CD4-positive, alpha-beta T cell (primary cell): ENCODE data around the gene ABLIM2. TPM values are rescaled to one million over a fixed set of nuclear protein-coding genes. Genes with fewer than 3 reads are reported as not detected.

Experiments used
- ATAC-seq: fragments of 200-7000 bp; cut with Tn5 transposase; one replicate; pipeline ENCODE4 v1.10.0; 2022; ENCODE audit warnings: mild to moderate bottlenecking; ENCODE audit not compliant: poor library complexity
- CTCF ChIA-PET: fragments of 350-600 bp; sonication (Branson Sonifier 250); formaldehyde crosslinking; loops from one replicate; lab custom pipeline; 2021; ENCODE audit warnings: antibody characterized with exemption, inconsistent platforms; lab: Charles Lee
- POLR2A ChIA-PET: fragments of 350-600 bp; sonication (Branson Sonifier 250); formaldehyde crosslinking; loops from one replicate; lab custom pipeline; 2021; ENCODE audit warnings: antibody characterized with exemption, inconsistent platforms; lab: Charles Lee
- DNase-seq, 14 experiments: peaks; one replicate each; pipeline ENCODE4 v3.0.0-alpha.2; 2013 to 2020; ENCODE audit warnings: mixed read lengths in 2 of 14
- H3K27ac ChIP-seq, 2 donors: one replicate each; pipeline versions ENCODE4 v1.5.1 to v1.7.0; 2013; ENCODE audit warnings: low read length in 2 of 2, low read depth in 1 of 2, mild to moderate bottlenecking in 1 of 2
- H3K27me3 ChIP-seq, 2 experiments: 1 replicate in 1 of 2; 2 replicates in 1 of 2; pipeline versions ENCODE4 v1.6.1 to v1.7.0; 2013; ENCODE audit warnings: low read length in 2 of 2, control low read depth in 1 of 2, mild to moderate bottlenecking in 1 of 2, moderate library complexity in 1 of 2; ENCODE audit not compliant: insufficient read depth in 2 of 2, control insufficient read depth in 1 of 2
- H3K36me3 ChIP-seq: one replicate; pipeline ENCODE4 v1.6.1; 2013; ENCODE audit warnings: low read length, control low read depth; ENCODE audit not compliant: insufficient read depth
- H3K4me1 ChIP-seq: one replicate; pipeline ENCODE4 v1.6.1; 2013; ENCODE audit warnings: low read length, control low read depth; ENCODE audit not compliant: insufficient read depth
- H3K4me3 ChIP-seq: one replicate; pipeline ENCODE4 v1.5.1; 2013; ENCODE audit warnings: mild to moderate bottlenecking, low read length, moderate library complexity
- H3K9me3 ChIP-seq, 2 experiments: 1 replicate in 1 of 2; 2 replicates in 1 of 2; pipeline versions ENCODE4 v1.6.1 to v1.7.0; 2013; ENCODE audit warnings: low read length in 2 of 2, mild to moderate bottlenecking in 2 of 2, control low read depth in 1 of 2, moderate library complexity in 1 of 2; ENCODE audit not compliant: control insufficient read depth in 1 of 2, insufficient read depth in 1 of 2
- H3K27ac Mint-ChIP-seq: one replicate; pipeline ENCODE4 v1.8.0; 2020; ENCODE audit warnings: mixed read lengths
- H3K27me3 Mint-ChIP-seq: one replicate; pipeline ENCODE4 v1.8.0; 2021; ENCODE audit warnings: mixed read lengths
- H3K36me3 Mint-ChIP-seq: one replicate; pipeline ENCODE4 v1.8.0; 2021; ENCODE audit warnings: low read depth, mixed read lengths
- H3K4me1 Mint-ChIP-seq: one replicate; pipeline ENCODE4 v1.8.0; 2021; ENCODE audit warnings: low read depth, mixed read lengths
- H3K4me3 Mint-ChIP-seq: one replicate; pipeline ENCODE4 v1.8.0; 2020; ENCODE audit warnings: mild to moderate bottlenecking, mixed read lengths
- H3K9me3 Mint-ChIP-seq: one replicate; pipeline ENCODE4 v1.8.0; 2020; ENCODE audit warnings: mixed read lengths
- CTCF ChIP-seq: fragments of 200-600 bp; IDR thresholded peaks from one replicate; pipeline ENCODE4 v1.8.0; 2022; ENCODE audit warnings: antibody characterized with exemption, mild to moderate bottlenecking
- intact Hi-C, 2 experiments: fragments of 100-400 bp; cut with DNase I in 1 of 2; cut with micrococcal nuclease in 1 of 2; formaldehyde crosslinking; loops; one replicate each; pipeline versions ENCODE4 v1.15.1 to v1.9.0; 2023 to 2025; cut with DNase I, micrococcal nuclease
- total RNA-seq, 174 experiments: library from RNA in 2 of 174; stranded (reverse) in 2 of 174; gene quantifications; one replicate each; pipeline ENCODE4 v1.2.3 and lab custom pipeline; 2021 to 2026

ABLIM2 gene
- total RNA-seq, 2 experiments from 2014 or later = 2.5 to 2.7 TPM

- POLR2A ChIA-PET = no interaction called here
- ATAC-seq (no peak), DNase-seq (no peak)
- Mint-ChIP-seq H3K27ac (no peak overlapping the region), H3K4me3 (no peak overlapping the region), H3K36me3 (no peaks in the 10 kb centered on the region), H3K4me1 (no peaks in the 10 kb centered on the region), H3K27me3 (no peaks in the 10 kb centered on the region), H3K9me3 (no peaks in the 10 kb centered on the region)
- H3K27ac ChIP-seq = no peak overlapping the region
- intact Hi-C loops = no loop called here
- H3K27me3 ChIP-seq = no peaks in the 10 kb centered on the region
- CTCF ChIA-PET = interaction anchor here (0.8 kb wide), 1 partner anchor 177 kb away, joined by 3 read pairs; no protein-coding TSS in a partner anchor
- H3K9me3 ChIP-seq = no peaks in the 10 kb centered on the region
- H3K4me1 ChIP-seq = no peaks in the 10 kb centered on the region
- no peaks in the 10 kb centered on the region for H3K36me3 ChIP-seq
- TF ChIP-seq CTCF = no peak
- no peak overlapping the region for H3K4me3 ChIP-seq
Measured at GRCh38 chr4:7978907-7979651, 179.5 kb downstream of the ABLIM2 start.

- Histone ChIP-seq H3K27ac (no peak overlapping the region), H3K4me1 (peaks cover 3% of the 10 kb centered on the region), H3K9me3 (no peaks in the 10 kb centered on the region), H3K4me3 (no peak overlapping the region), H3K36me3 (no peaks in the 10 kb centered on the region), H3K27me3 (no peaks in the 10 kb centered on the region)
- Mint-ChIP-seq H3K4me1 (no peaks in the 10 kb centered on the region), H3K27me3 (no peaks in the 10 kb centered on the region), H3K9me3 (no peaks in the 10 kb centered on the region), H3K27ac (no peak overlapping the region), H3K36me3 (no peaks in the 10 kb centered on the region), H3K4me3 (no peak overlapping the region)
- ATAC-seq (no peak), DNase-seq (no peak)
- intact Hi-C loops = no loop called here
- ChIA-PET CTCF (no interaction called here), POLR2A (no interaction called here)
- TF ChIP-seq CTCF = no peak
Measured at GRCh38 chr4:7978489-7978888, 180.1 kb downstream of the ABLIM2 start.

- Histone ChIP-seq H3K27me3 (no peaks in the 10 kb centered on the region), H3K4me1 (peaks cover 20% of the 10 kb centered on the region), H3K27ac (no peak overlapping the region), H3K9me3 (no peaks in the 10 kb centered on the region), H3K4me3 (no peak overlapping the region), H3K36me3 (no peaks in the 10 kb centered on the region)
- Mint-ChIP-seq H3K4me3 (no peak overlapping the region), H3K9me3 (no peaks in the 10 kb centered on the region), H3K27me3 (no peaks in the 10 kb centered on the region), H3K4me1 (peaks cover 10% of the 10 kb centered on the region), H3K36me3 (no peaks in the 10 kb centered on the region), H3K27ac (no peak overlapping the region)
- intact Hi-C loops = no loop called here
- ATAC-seq (no peak), DNase-seq (no peak)
- CTCF ChIA-PET = no interaction called here
- TF ChIP-seq CTCF = no peak
- POLR2A ChIA-PET = no interaction called here
Measured at GRCh38 chr4:7976634-7977033, 182.0 kb downstream of the ABLIM2 start.
